CD4-positive, alpha-beta T cell treated with Interleukin-2 at 100 ng/mL for 4 hours (primary cell): ENCODE data around the gene CACNA1C.

Experiments used
- DNase-seq: peaks from one replicate; pipeline ENCODE4 v3.0.0-alpha.2; 2020; ENCODE audit warnings: low spot score

CACNA1C gene

DNA sequence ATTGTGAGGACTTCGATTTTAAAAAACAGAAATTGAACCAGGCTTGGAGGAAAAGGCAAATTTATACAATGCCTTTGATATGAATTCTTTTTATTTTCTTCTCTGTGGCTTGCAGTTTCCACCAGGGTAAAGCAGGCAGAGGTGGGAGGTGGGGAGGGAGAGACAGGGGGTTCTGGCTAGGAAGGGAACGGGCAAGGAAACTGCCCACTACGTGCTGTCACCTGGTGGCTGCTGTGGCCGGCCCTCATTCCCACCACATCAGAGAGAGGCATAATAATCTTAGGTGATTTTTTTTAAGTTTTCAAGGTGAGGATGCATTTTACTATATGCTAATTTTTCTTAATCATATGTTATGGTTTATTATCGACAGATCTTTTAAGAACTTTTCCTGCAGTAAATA, 145.8 kb downstream of the CACNA1C start:
- DNase-seq = no peak

DNA sequence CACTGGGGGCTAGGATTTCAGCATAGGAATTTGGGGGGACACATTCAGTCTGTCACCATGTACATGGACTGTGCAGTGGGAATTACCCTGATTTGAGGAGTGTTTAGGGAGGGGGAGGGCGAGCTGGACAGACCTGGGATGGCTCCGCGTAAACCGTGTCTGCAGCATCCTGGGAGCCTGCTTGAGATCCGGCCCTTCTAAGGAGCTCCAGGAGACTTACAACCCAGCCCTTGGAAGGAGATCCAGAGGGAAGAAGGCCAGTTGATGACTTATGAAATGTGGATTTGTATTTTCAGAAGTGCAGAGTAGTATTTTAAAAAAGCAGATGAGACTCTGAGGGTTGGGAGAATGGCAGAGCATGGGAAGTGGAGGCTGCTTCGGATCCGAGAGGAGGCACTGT, 153.2 kb downstream of the CACNA1C start:
- DNase-seq = no peak

DNA sequence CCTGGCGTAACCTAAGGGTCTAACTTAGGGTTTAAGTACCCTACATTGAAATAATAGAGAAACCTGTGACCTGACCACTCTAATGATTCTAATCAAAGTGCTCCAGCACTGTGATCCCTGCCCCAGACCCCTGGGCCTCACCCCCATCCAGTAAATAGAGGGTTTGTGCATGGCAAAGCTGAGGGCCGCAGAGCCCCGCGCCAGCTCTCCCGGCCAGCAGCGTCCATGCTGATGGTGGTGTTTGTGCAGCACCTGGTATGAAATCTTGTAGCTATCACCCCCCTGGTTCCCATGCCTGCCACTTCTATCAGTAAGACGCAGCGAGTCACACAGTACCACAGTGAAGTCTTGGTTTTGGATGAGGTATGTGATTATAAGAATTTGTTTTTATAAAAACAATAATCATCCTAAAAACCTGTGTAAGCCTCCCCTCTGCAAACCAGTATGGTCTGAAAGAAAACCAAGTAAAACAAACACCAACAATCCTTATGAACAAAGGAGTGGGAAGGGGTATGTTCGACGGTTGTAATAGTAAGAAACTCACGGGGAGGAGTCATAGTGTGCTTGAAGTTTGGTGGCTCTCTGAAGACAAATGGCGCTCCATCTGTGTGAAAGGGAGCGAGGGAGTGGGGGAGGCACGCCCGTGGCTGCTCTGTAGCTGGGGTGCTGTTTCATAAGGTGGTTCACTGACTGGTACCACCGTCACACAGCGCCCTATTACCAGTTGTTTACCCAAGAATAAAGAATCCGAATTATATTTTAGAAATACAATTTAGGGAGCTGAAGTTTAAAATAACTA, 156.2 kb downstream of the CACNA1C start:
- DNase-seq = no peak

DNA sequence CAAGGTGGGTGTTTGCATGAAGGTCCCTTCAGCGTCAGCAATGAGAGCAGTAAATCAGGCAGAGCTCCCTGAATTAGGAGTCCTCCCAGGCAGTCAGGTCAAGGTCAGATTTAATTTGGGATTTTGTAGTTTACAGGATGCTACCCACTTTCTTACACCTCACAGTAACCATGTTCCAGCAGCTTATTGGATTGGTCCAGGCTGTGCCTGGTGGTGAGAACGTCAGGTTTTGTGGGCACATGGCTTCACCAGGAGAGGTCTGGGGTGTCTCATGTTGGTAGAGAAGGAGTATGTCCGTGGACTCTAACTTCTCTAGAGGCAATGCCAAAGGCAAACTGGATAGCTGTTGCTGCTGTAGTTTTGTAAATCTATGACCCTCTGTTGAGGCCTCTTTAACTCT, 158.3 kb downstream of the CACNA1C start:
- DNase-seq = no peak

DNA sequence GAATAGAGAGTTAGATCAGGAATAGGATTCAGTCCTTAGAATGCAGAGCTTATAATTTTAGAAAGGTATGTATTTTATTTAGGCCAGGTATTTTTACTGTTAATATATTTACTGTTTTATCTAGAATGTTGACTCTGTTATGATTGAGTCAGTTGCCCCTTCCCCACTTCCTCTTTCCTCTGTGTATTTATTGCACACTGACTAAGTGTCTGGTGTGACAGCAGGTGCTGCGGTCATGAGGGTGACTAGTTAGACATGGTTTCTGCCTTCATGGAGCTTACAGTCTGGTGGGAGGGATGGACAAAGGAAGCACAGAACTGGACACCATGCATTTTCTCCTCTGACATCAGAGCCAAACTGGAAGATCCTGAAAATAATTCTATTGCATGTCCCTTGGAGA, 159.8 kb downstream of the CACNA1C start:
- no peak for DNase-seq

DNA sequence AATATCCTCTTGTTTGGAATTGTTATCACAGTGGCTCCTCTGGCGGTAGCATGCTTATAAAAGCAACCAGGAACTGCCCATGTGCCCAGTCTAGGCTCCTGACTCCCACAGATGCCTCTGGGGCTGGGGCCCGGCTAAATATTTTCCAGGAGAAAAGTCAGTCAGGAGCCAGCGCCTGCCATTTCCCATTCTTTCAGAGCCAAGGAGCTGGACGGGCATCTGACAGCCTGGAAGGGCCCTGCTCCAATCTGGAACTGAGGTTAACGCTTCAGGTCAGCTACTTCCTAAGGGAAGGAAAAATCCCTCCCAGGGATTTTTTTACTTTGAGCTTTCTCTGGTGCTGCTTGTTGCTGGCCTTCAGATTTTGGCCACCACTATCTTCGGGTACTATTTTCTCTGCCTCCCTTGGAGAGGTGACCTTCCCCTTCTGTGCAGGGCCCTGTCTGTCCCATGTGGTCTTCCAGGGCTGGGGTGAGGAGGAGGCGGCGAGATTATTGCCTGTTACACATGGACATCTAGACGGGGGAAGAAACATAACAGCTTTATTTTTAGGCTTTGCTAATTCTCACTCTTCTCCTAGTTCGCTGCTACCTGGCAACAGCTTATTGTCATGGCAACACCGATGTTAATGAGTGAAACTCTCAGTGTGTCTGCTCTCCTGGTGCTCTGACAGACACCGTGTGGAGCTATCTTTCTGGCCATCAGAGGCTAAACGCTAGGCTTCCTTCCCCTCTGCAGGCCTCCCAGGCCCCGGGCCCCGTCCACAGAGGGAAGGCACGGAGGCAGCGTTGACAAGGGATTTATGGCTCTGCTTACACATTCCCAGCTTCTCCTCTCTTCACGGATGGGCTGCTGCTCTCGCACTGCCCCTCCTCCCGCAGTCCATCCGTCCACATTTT, 160.4 kb downstream of the CACNA1C start:
- DNase-seq = no peak

DNA sequence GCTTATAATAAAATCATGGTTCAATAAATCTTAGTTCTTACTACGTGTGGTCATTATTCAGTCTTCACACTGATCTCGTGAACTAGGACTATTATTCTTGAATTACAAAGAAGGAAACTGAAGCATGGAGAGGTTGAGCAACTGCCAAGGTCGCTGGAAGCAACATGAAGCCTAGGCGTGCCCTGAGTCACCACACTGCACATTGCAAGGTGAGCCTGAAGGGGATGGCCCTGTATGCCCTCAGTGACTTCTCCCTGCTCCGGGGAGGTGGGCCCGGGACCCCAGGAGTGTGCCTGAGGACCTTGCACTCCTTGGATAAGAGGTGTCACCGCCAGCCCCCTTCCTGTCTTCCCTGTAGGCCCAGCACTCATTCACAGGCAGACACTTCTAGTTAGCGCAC, 161.6 kb downstream of the CACNA1C start:
- no peak for DNase-seq

DNA sequence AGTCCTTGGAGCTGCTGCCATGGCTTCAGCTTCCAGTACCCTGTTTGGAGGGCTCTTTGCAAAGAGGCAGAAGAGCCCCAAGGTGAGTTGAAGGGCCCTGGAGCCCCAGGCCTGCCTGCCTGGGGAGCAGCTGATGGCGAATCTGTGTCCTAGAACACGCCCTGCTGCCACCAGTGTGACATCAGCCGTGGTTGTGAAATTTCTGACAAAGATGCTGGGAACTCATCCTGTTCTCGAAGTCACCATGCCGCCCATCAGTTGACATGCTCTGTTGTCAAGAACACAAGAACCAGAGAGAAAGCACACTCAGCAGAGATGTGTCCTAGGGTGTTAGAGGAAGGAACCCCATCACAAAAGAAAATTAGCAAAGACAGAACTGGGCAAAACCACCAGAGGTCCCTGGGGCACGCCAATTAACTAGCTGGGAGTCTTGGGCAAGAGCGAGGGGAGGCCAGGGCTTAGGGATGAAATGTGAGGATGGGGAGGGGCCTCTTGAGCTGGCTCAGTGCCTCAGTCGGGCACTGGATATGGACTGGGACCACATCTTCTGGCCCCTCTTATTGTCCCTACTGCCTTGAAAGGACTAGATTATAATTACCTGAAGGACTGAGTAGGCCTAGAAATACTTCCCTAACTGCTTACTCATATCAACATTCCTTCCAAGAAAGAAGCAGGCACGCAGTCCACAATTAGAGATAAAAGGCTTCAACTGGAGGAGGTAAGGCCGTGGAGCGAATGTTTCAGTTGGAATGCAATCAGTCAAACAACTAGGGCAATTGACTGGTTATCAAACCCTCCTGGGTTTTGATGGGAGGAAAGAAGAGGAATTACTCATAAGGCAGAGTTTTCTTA, 163.1 kb downstream of the CACNA1C start:
- DNase-seq = no peak

DNA sequence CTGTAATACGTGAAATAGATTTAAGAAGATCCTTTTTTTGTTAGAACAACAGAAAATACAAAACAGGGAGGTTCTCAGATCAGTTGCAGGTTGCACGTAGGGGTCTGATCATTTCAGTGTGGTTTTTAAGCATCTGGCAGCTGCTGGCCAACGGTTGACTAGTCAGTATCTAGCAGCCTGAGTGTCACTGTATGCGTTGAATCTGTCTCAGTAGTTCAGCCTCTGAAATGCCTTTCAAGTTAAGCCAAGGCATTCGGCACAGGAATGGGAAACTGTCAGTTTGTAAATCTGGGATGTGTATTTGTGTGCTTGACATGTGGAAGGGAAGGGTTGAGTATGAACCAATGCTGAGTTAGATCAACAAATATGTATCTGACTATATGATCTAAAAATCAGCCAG, 165.9 kb downstream of the CACNA1C start:
- DNase-seq = no peak

DNA sequence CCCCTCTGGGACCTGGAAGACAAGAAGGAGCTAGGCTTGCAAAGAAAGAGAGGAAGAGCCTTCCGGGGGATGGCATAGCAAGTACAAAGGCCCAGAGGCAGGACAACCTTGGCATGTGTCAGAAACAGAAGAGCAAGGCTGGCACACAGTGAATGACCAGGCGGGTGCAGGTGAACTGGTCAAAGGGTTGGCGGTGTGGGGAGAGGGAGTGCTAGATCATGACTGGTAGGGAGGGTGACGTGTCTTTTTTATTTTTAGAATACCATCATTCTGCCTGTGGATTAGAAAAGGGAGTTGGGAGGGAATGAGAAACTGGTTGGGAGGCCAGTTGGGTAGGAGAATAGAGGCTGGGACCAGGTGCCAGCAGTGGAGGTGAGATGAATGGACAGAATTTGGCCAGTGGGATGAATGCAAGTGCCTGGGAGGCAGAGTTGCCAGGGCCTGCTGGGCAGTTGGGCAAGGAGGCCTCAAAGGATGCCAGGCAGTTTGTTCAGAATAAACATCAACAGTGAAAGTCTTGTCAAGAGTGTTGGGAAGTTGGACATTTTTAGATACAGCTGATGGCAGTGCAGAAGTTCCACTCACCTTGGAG, 168.3 kb downstream of the CACNA1C start:
- DNase-seq = no peak

DNA sequence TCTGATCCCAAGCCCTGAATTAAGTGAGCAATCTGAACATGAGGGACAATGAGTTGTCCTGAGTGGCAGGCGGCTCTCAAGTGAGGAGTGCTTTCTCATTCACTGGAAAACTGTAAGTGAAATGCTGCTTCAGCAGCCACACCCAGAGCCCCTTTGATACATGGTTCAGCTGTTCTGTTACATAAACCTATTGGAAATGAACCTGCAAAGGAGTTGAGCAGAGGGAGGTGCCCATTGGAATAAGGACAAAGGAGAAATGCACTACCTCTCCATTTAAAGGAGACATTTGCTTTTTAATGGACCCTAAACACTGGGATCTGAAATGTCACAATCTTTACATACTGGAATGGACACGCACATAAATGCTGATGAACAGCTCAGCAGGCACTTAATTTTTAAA, 169.9 kb downstream of the CACNA1C start:
- no peak for DNase-seq

DNA sequence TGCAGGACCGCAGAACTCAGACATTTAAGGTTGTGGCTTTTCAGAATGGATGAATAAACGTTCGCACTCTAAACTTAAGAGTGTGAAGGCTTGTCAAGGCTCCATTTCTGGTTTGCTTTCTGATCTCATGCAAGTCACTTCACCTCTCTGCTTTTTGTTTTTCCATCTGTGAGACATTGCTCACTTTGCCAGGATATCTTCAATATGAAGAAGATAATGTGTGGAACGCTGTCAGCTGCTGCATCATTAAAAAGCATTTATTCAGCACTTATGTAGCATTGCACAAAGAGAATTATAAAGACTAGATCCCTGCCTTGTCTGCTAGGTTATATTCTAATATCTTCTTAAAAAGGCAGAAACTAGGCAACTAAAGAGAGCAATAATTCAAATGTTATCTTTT, 172.2 kb downstream of the CACNA1C start:
- no peak for DNase-seq

DNA sequence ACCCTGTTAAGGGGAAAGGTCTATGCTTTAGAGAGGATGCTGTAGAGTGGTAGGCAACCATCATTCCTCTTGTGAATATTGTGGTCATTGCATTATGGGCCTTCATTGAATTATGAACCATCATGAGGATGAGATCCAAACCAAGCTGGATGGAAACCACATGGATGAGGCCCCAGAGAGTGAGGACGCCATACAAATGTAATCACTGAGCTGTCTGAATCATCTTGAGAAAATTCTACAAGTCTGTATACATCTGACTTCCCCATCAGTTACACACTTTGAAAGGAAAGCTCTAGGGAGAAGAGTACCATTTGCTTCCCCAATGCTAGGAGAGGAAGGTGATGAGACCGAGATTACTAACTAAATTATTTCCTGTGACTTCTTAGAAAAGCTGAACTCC, 172.9 kb downstream of the CACNA1C start:
- no peak for DNase-seq

DNA sequence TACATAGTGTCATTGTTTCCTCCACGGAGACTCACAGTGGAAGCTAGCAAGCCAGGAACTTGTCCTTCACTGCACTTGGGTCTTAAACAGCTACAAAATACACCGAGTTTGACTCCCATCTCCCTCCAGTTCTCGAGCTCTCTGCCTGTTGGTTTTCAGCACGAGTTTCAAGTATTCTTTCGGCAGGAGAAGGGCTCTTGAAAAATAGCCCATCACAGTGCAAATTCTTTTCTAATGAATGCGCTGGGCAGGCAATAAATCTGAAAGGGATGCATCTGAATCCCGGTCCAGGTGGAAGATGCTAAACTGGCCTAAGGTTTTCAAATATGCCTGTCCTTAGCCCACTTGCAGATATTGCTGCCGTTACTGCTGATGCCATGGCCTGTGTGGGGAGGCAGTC, 173.9 kb downstream of the CACNA1C start:
- no peak for DNase-seq

DNA sequence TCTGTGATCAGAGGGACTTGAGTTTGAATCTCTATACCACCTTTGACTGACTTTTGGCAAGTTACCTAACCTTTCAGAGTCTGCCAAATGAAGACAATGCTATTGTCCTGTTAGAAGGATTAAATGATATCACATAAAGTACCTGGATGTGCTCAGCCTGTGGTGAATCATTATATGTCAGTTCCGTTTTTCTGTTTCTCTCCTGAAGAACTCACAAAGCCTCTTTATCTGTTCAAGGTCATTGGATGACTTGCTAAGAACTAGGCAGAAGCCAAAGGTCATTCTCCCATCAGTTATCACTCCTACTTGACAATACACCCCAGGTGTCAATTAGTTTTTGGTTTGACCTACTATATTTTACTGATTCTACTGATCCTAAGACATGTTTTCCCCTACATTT, 174.6 kb downstream of the CACNA1C start:
- no peak for DNase-seq

DNA sequence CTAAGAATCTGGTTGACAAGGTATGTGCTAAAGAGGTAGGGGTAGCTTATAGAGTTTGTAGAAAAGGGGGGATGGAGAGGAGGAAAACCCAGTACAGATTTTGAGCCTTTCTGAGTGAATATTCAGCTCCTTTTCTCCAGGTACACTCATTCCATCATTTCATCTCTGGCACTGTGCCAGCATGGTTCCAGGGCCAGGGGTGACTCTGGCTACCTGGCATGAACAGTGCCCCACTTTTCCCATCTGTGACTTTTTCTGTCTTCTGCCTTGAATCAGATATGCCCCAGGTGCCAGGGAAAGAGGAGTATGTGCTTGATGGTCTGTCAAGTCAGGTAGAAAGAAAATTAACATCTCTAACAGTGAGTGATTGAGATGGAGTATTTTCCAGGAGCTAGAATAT, 175.7 kb downstream of the CACNA1C start:
- DNase-seq = no peak

DNA sequence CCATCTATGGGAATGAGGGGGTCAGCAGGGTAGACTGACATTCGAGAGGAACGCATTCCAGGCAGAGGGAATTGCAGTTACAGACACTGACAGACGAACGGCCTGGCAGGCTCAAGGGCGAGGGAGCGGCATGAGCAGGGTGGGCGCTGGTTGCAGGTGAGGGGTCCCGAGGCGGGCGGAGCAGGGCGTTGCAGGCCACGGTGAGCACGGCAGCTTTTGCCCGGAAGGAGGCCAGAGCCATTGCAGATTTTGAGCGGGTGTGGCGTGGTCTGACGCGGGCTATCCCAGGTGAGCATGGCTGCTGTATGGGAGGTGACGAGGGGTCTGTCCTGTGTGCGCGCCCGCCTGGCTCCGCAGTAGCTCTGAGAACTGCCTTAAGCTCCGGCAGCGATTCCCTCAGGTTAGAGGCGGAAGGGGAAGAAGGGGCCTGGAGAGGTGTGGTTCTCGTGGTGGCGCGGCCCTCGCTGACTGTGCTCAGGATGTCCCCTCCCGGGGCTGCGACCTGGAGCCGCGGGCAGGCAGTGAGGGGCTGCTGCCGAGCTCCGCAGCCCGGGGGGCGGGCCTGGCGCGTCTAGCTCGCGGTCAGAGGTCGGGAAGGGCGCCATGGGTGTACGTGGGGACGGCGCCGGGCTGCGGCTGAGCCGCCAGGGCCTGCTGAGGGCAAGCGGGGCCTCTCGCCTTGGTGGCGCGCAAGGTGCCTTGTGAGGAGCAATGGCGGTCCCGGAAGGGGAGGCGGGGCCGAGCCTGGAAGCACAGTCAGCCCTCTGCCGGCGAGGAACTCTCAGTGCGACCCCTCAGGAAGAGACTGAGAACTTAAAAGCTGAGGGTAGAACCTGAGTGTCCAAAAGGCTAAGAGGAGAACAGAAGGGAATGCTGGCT, 177.1 kb downstream of the CACNA1C start:
- DNase-seq = no peak

DNA sequence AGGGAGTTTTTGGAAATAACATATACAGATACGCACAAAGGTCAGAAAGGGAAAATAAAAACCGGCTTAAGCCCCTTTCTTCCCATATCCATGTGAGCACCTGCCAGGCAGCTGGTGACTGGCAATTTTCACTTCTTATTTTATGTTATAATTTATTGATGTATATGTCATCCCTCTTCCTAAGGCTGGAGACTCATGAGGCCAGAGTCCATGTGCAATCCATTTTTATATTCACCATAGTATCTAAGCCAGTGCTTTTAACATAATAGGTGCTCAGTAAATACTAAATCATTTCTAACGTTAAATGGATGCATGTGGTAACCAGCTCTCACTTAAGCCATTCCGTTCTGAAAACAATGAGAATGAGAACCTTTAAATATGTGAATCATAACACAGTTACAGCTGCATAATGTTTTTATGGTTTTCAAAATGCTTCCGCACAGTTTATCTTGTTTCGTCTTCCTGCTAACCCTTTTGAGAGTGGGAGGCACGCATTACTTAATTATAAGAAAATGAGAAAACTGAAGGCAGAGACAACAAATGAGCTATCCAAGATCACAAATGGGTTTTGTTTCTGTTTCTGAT, 178.3 kb downstream of the CACNA1C start:
- no peak for DNase-seq

DNA sequence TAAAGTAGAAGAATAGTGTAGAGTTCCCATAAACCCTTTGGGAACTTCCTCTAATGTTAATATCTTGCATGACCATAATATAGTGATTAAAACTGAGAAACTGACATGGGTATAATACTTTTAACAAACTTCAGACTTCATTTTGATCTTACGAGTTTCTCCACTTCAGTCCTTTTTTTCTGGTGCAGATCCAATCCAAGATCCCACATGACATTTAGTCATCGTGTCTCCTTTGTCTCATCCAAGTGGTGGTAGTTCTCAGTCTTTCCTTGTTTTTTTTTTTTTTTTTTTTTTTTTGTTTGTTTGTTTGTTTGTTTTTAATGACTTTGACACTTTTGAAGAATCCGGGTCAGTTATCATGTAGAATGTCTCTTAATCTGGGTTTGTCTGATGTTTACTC, 179.2 kb downstream of the CACNA1C start:
- no peak for DNase-seq

DNA sequence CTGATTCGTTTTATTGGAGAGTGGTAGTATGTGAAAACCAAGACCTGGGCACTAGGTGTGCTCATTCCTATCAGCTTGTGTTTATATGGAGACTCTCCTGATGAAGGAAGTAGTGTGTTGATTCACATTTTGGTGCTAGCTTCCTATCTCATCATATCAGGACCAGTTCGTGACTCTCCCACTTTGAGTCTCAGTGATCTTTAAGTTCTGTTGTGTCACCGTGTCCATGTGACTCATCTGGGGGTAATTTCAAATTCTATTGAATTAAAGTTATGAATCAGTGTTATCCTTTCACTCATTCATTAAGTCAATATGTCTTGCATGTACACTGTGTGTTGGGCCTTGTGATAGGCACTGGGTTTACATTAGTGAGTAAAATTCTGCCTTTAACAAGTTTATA, 180.2 kb downstream of the CACNA1C start:
- no peak for DNase-seq

DNA sequence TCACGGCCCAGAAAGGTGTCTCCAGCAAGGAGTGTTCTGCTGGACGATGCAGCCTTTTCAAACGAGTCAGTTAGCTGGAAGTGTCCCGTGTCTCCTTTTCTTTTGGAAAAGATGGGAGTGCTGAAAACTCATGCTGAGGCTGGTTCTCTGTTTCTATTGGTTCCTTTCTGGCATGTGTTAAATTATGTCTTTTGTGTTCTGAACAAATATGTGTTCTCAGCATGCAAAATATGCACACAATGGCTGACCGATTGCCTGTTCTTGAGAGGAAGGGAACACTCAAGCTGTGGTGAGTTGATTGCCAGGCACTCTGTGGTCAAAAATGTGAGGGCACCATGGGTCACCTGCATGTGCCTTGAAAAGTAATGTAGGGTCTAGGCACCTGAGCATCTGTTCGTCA, 181.3 kb downstream of the CACNA1C start:
- no peak for DNase-seq
